Measurements from ENCODE around the gene ZNF559. TPM values are rescaled to one million over a fixed set of nuclear protein-coding genes. Genes with fewer than 3 reads are reported as not detected.

ZNF559 gene
- total and polyA plus RNA-seq, 2 of the 8 experiments (the other 6 are each of a cell fraction or from before 2014, with no cell fraction given), result 10.2 to 17.6 TPM

GRCh38 chr19:9342610-9343304 lies 18.8 kb downstream of the ZNF559 start:
- Histone ChIP-seq H3K9ac (replicated peaks in 1 of 4; ENCODE audit: extremely low read depth in 1 of 4, low read depth in 3 of 4, low read length in 3 of 4) (no peak overlapping the region), H2BK15ac (ENCODE audit: low read length) (no peak overlapping the region), H2AK5ac (ENCODE audit: low read depth, low read length) (no peak overlapping the region), H3K27ac (ENCODE audit: low read depth, low read length) (no peak overlapping the region), H3K36me3 (ENCODE audit: control insufficient read depth in 2 of 4, insufficient read depth in 4 of 4, low read length in 3 of 4) (peaks cover 2 to 72% (median 42%) of the 10 kb centered on the region in 4 experiments; a peak in 7 of 8 replicates), H3K4me1 (replicated peaks in 1 of 4; ENCODE audit: control insufficient read depth in 3 of 4, insufficient read depth in 4 of 4, low read length in 3 of 4) (no peaks in the 10 kb centered on the region), H3K14ac (ENCODE audit: insufficient read length) (no peak overlapping the region), H3K4me2 (ENCODE audit: insufficient read depth in 1 of 2, low read depth in 2 of 2, low read length in 2 of 2) (no peak overlapping the region), H3K27me3 (replicated peaks in 1 of 4; ENCODE audit: control insufficient read depth in 3 of 4, extremely low read depth in 1 of 4, insufficient read depth in 3 of 4, low read length in 3 of 4) (no peaks in the 10 kb centered on the region), H4K8ac (ENCODE audit: extremely low read depth, insufficient read depth, low read length) (no peak overlapping the region), H3K23ac (ENCODE audit: insufficient read length) (no peak overlapping the region), H3K79me1 (ENCODE audit: low read depth, low read length) (no peaks in the 10 kb centered on the region), H2BK120ac (replicated peaks; ENCODE audit: low read depth, low read length) (no peak overlapping the region), H4K5ac (ENCODE audit: insufficient read length, low read depth, low read length) (no peak overlapping the region), H2BK5ac (ENCODE audit: low read depth, low read length) (no peak overlapping the region), H4K91ac (replicated peaks; ENCODE audit: insufficient read length, low read length) (no peak overlapping the region), H3K79me2 (ENCODE audit: control insufficient read depth in 1 of 2, insufficient read depth in 2 of 2, low read length in 2 of 2) (0 out of 4 replicates have a peak, but pooled peaks cover 0 to 6% of the 10 kb centered on the region in 2 experiments), H3K56ac (replicated peaks; ENCODE audit: insufficient read length, low read depth, low read length) (no peak overlapping the region), H3K23me2 (ENCODE audit: low read depth, low read length) (no peaks in the 10 kb centered on the region), H3K4ac (replicated peaks; ENCODE audit: insufficient read length, low read depth, low read length) (no peak overlapping the region), H3K9me3 (ENCODE audit: insufficient read depth in 2 of 2, low read depth in 1 of 2, low read length in 1 of 2) (peaks cover 74 to 79% of the 10 kb centered on the region in 2 experiments), H3K18ac (ENCODE audit: extremely low read depth, low read length) (no peak overlapping the region), H2BK12ac (ENCODE audit: low read depth, low read length) (no peak overlapping the region), H2BK20ac (ENCODE audit: low read length) (no peak overlapping the region), H4K20me1 (replicated peaks in 1 of 2; ENCODE audit: control insufficient read depth in 1 of 2, insufficient read depth in 2 of 2, low read length in 2 of 2) (no peaks in the 10 kb centered on the region), H3K4me3 (ENCODE audit: extremely low read depth in 1 of 4, insufficient read depth in 2 of 4, low read depth in 3 of 4, low read length in 4 of 4) (peak overlapping the region in 1 of 4 experiments; percentile 28; a peak in 1 of 8 replicates), H2AFZ (ENCODE audit: low read length) (no peak overlapping the region)
- no peak for DNase-seq (ENCODE audit: low read depth in 1 of 2, low spot score in 2 of 2)
- TF ChIP-seq EP300 (IDR thresholded peaks at IDR 0.05; ENCODE audit: borderline replicate concordance in 1 of 2, low read depth in 2 of 2, low read length in 2 of 2), result no peak
- peak; percentile 100 for TF ChIP-seq ZNF274 (IDR thresholded peaks at IDR 0.05; ENCODE audit: borderline replicate concordance, extremely low read depth, low read length)
- POLR2A ChIA-PET (ENCODE audit: partially characterized antibody), result no interaction called here
- 97% methylated on average over 6 of the region's 6 CpGs; no CpG with 5 or more reads in 1 of the 2 experiments for WGBS, 2 experiments (ENCODE audit: extremely low coverage in 1 of 2, insufficient coverage in 1 of 2, insufficient read length in 1 of 2, insufficient replicate concordance in 2 of 2, low coverage in 1 of 2, low lambda C conversion rate in 2 of 2, missing lambda C conversion rate in 1 of 2)
- FAIRE-seq, result no peak
- CTCF ChIA-PET (ENCODE audit: partially characterized antibody), result no interaction called here

All from H1 (cell line).